ENCODE data around the gene RAI14.

RAI14 gene

DNA sequence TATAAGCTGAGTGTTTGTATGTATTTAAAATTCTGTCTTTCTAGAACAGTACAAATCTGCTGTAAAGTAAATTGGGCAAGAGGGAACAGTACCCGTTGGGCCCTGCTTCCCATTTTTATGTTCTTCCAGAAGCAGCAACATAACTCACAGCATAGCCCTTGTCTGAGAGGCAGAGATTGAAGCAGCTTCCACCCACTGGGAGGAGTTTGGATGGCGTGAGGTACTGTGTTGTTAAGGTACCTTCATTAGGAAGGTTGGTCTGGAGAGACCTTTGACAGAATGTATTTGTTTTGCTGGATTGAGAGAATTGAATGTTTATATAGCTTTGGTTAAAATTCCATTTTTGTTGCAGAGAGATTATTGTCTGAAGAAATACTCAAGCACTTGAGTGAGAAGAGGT, 24.8 kb downstream of the RAI14 start:
- DNase-seq: no peak

DNA sequence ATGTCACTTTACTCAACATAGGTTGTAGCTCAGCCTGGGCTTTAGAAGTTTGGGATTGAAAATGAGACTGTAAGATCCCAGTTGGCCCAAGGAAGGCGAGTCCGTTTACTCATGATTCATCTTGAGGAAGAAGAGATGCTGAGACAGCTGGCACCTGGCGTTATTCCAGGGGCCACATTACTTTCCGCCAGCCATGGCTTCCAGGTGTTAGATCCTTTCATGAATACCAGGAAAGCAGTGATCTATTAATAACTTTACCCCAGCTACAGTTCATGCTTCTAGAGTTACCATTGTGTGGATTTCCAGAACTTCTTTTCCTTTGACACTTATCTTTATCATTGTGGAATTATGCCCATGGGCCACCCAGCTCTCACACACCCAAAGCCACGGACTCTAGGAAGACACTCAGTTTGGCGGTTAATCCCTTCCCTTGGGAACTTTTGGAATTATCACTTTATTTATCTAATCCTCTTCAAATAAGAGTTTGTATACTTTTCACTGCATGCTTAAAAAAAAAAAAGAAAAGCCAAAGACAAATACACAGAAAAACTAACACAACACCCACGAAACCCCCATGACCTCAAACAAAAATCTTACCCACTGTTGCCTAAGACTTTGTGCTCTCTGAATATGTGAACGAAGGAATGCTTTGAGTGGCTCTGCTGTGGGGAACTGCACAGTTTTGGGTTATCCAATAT, 26.9 kb downstream of the RAI14 start:
- DNase-seq: no peak

DNA sequence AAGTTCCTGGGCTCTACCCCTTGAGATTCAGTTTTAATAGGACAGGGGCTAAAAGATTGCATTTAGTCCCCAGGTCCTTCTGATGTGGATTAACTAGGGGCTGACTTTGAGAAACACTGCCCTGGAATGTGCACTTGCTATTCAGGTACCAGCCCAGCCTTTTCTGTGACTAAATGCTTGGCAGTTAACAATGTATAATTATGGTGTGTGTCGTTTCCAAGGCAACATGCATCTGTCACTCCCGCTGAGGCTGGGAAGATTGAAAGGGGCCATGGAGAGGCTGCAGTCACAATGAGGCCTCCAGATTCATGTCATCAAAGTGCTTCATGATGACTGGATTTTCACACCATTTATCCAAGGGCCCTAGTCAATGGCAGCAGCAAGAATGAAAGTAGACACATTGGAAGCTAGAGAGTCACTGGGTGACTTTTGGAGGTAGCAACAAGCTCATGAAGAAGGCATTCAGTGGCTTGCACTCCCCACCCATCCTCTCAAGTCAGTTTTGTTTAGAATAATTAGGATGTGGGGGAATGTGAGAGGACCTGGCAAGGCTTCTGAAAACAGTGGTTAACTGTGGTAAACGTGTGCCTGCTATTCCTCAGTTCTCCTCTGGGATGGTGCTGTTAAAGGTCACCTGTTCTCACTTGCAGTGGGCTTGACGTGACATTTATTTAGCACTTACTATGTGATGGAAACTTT, 28.3 kb downstream of the RAI14 start:
- DNase-seq: no peak

DNA sequence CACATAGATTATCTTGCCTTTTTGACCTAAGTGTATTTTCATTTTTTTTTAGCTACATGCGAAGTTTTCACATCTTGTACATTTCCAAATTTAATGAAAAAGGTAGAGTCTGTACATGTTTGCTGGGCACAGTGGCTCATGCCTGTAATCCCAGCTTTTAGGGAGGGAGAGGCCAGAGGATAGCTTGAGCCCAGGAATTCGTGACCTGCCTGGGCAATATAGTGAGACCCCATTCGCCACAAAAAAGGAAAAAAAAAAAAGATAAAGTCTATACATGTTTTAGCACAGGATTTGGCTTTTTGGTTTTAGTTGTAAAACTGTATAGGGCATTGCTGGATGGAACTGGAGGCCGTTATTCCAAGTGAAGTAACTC, 28.8 kb downstream of the RAI14 start:
- DNase-seq: no peak

DNA sequence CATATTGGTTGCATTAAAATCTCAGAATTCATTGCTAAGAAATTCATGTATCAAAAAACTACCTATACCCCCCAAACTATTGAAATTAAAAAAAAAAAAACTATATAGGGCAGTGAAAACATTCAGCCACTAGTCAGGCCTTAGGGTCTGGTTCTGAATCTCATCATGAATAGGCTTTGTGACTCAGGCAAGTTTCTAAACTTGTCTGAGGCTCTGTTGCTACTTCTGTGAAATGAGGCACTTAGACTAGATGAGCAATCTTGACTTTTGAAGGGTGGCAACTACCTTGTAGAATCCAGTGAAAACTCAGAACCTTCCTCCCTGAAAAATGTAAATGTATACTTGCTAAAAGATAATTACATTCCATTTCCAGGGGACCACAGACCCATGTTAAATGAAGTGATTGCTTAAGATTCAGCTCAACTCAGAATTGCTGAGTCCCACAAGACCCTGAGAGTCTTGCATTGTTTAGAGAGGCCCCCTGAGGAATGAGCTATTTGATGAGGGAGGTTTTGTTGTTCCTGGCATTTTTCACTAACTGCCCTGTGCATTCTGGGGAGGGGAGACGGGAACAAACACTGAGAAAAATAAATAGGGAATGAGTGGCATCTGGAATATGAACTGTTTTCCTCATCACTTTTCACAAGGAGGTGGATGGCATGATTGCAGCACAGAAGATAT, 29.5 kb downstream of the RAI14 start:
- no peak for DNase-seq

DNA sequence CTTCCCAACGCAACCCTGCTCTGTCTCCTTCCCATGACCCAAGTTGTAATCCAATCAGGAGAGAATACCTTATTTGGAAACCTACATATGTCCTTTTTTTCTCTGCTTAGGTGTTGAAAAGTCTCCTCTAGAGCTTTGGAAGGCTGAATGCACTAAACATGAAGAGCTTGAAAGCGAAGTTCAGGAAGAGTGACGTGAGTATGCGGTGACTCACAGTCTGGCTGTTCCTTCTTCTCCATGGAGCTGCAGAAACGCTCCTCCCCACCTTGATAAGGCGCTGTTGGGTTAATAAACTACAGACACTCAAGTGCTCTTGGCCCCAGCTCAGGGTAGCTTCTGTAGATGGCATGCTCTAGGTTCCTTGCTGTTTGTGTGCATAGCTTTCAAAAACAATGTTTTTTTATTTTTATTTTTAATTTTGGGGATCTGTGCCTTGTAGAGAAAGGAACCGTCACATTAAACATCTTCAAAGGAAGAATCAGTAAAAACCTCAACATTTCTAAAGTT, 30.7 kb downstream of the RAI14 start:
- no peak for DNase-seq

DNA sequence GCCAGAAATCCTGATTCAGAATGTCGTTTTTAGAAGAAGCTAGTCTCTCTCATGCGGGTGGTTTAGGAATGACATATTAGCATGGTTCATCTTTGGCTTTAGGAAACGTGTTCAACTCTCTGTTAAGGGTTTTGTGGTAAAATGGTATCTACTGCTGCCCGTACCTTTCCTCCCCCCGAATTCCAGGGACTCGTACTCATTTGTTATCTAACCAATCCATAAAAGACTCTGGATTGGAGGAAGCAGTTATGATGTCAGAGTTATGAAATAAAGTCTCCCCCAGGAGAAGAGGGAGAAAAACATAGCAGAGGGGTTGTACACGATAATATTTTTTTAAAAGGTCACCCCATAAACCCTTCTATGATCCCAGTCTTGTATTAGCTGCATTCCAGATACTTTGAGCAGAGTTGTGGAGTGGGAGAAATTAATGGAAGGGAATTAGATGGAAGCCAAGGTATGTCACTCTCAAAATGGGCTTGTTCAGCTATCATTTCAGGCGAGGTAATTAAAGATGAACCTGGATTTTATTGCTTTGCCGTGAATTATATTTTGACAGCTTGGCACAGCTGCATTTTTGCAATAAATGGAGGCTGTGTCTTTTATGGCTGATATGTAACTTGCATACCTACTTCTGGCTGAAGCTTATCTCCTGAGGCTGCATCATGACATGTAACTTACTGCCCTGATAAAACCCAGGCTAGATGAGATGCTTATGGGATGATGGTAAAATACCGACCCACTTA, 31.3 kb downstream of the RAI14 start:
- DNase-seq: no peak

DNA sequence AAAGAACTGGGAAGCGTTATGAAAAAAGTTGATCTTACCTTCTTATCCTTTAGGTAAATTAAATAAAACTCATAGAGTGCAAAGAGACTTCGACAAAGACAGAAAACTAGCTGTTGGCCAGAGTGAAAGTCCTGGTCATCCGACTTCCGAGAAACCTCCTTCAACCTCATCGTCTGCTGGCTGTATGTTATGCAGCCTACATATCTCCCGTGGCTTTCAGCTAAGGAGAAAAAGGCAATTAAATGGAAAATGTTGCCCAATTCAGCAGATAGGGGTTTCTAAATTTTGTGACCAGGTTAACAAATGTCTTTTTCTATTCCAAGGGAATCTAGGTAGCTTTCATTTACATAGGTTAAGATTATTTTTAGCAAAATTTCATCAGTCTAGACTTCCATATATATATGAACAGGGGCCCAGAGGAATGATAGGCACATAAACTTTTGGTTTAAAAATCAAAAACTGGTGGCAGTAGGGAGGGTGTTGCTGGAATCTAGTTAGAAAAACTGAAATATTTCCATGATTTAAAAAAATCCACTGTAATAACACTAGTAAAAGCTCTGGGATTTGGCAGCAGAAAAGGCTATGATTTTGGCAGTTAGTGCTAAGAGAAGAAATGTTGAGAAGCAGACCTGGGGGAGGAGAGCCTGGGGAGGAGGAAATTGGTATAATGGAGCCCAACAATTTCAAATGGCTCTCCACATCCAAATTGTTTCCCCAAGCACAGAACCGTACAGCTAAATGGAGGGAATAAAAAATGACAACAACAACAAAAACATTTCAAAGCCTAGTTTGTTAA, 32.1 kb downstream of the RAI14 start:
- DNase-seq: no peak

DNA sequence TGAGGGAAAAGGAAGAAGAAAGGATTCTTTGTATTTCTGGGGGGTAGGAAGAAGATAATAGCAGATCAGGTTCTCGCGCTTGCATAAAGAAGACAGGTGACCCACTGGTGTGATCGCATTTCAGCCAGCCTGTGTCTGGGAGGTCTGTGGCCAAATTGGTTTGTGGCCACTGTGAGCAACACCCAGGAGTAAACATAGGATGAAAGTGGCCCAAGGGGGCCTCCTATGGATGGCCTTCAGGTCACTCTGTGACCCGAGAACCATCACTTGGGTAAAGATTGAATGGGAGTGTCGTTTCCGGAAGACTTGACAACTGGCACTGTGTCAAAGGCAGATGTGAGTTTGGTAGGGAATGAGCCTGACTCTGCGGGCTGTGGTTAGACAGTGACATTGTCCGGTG, 34.2 kb downstream of the RAI14 start:
- no peak for DNase-seq

DNA sequence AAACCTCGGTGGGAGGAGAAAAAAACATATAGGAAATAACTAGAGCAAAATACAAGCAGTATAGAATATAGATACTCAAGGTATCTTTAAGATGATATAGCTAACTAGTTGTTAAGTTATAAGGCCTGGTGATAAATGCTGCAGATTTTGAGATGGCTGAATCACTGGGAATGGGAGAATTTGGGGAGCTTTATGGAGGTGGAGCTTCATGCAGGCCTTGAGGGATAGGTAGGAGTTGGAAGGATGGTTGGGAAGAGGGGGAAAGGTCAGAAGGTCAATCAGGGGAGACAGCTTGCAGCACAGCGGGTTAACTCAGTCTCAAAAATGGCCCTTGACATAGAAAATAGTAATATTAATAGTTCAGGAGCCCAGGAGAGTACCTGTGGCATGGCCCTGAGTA, 34.8 kb downstream of the RAI14 start:
- no peak for DNase-seq

DNA sequence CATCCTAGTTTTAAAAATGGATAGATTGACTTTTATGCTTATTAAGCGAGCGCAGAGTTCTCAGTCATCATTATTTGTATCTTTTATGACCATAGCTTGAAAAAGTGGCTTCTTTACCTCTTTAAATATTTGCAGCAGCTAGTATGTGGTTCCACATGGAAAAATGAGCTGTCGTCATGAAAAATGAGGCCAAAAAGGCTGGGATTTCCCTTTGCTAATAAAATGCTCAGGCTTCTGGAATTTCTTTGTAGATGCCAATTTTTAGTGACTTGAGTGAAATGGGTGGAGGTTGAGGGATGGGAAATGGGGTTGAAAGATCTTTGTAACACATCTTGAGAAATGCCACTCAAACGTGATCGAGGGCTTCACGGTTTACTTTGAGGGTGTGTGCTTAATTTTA, 35.2 kb downstream of the RAI14 start:
- no peak for DNase-seq

DNA sequence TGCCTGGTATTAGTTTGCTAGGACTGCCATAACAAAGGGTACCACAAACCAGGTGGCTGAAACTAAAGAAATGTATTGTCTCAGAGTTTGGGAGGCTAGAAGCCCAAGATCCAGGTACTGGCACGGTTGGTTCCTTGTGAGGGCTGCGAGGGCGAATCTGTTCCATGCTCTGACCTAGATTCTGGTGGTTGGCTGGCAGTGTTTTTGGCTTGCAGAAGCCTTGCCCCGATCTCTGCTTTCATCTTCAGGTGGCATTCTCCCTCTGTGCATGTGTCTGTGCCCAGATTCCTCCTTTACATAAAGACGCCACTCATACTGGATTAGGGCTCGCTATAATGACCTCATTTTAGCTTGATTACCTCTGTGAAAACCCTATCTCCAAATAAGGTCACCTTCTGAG, 36.7 kb downstream of the RAI14 start:
- no peak for DNase-seq

DNA sequence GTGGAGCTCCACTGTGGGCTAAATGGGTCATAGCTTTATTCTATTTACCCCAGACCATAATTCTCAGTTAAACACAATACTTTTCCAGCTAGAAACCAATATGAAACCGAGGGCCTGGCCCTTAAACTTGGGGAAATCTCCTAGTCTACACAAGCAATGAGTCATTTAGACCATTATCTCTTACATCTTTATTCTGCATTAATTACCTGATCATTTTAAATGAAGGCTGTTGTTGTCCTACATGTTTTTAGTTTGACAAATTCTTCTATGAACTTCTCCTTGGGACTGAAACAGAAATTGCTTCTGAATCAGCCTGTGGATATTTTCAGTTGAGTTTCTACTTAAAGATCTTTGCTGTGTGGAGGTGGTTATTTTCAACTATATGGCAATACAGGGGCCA, 37.9 kb downstream of the RAI14 start:
- no peak for DNase-seq

DNA sequence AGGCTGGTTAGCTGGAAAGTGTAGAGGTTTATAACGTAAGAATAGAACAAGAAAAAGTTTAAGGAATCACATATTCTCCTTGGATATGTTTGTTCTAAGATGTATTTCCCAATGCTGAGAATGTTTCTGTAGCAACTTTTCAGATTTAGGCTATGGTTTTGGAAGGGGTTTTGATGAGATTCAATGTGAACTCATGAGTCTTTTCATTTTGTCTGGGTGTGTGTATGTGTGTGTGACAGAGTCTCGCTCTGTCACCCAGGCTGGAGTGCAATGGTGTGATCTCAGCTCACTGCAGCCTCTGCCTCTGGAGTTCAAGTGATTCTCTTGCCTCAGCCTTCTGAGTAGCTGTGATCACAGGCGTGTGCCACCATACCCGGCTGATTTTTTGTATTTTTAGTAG, 38.6 kb downstream of the RAI14 start:
- no peak for DNase-seq

DNA sequence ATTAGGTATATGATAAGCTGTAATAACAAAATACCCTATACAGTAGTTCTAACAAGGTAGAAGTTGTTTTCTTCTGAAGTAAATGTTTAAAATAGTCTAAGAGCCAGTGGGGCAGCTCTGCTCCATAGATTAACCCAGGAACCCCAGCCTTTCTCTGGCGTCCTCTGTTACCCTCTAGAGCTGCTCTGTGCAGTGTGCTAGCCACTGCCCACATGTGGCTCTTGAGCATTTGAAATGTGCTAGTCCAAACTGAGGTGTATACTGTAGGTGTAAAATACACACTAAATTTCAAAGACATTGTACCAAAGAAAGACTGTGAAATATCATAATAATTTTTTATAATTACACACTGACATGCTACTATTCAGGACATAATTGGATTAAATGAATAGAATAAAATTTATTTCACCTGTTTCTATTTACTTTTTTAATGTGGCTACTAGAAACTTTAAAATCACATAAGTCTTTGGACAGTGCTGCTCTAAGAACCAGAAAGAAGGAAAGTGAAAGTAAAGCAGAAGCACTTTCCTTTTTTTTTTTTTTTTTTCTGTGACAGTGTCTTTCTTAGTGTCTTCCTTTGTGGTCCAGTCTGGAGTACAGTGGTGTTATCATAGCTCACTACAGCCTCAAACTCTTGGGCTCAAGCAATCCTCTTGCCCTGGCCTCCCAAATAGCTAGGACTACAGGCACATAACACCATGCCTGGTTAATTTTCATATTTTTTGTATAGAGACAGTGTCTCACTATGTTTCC, 39.3 kb downstream of the RAI14 start:
- no peak for DNase-seq

DNA sequence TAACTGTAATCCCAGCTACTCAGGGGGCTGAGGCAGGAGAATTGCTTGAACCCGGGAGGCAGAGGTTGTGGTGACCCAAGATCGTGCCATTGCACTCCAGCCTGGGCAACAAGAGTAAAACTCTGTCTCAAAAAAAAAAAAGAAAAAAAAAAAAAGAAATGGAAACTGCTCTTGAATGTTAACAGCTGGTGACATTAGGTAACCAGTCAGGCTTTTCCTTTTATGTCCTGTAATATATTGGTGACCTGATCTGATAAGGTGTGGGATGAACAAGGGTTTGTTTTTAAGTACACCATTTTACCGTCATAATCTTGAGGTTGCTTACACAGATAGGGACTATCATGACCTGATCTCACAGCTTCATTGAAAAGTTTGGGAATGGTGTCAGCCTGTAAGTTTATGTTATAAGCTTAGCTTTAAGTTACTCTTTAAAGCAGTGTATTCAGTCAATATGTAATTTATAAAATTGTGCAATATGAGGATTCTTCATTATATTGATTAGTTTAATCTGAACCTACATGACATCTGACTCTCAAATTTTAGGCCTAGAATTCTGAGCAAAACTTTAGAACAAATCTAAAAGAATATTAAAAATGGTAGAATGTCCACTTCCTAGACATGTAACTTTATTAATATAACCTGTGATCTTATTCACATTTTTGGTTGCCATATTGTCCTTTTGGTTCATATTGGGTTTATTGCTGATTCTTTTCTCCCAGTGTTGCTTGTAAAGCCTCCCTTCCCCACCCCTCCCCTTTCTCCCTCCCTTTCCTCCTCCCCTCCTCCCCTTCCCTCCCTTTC, 41.4 kb downstream of the RAI14 start:
- no peak for DNase-seq

DNA sequence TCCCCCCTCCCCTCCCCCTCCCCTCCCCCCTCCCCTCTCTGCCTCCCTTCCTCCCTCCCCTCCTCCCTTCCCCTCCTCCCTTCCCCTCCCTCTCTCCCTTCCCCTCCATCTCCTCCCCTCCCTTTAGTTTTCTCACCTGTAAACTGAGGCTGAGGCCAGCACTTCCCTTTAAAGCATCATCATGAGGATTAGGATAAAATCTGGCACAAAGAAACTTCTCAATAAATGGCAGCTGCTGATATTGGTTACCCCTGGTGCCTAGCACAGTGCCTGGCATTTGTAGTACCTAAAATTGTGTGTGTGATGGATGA, 41.9 kb downstream of the RAI14 start:
- no peak for DNase-seq

DNA sequence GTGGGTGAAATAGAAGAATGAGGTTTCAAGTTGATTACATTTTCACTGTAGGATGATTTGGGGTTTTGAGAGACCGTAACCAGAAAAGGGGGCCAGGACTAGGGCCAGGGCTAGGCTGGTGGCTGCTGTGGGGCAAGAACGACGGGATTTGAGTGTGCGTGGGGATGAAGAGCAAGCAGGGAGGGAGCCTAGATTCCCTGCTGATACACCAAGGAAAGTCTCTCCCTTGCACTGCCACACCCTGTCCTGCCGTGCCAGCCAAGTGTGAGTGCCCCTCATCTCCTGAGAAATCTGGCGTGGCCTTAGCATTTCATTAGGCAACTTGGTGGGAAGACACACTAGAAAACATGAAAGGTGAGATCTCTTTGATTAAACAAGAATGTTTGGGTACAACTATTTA, 42.6 kb downstream of the RAI14 start:
- no peak for DNase-seq

DNA sequence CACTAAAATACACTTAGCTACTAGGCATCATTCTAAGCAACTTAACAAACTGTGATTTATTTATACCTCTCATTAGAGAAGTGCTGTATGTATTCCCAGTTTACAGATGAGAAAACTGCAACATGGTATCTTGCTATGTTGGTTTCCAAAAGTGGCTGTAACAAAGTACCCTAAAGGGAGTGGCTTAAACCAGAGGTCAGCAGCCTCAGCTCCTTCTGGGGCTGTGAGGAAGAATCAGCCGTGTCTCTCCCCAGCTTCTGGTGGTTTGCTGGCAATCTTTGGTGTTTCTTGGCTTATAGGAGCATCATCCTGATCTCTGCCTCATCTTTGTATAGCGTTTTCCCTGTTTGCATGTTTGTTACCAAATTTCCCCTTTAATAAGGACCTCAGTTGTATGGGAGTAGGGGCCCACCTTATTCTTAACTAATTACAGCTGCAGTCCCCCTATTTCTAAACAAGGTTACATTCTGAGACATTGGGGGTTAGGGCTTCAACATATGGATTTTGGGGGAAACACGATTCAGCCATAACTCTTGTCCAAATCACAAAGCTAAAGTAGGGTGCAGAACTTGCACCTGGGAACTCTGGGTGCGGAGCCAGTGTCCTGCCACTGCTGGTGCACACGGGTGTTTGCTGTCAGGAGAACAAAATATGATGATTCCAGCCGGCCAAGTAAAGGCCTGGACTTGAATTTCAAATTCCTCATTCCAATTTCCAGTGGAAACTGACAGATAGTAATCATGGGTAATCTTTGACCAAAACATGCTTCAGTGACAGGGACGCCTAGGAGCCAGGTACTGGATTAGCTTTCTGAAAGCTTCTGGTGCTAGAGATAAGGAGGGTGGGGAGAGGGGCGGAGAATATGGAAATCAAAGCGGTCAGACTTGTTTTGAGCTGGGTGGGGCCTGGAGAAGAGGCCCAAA, 43.3 kb downstream of the RAI14 start:
- peak; percentile 42 for DNase-seq

DNA sequence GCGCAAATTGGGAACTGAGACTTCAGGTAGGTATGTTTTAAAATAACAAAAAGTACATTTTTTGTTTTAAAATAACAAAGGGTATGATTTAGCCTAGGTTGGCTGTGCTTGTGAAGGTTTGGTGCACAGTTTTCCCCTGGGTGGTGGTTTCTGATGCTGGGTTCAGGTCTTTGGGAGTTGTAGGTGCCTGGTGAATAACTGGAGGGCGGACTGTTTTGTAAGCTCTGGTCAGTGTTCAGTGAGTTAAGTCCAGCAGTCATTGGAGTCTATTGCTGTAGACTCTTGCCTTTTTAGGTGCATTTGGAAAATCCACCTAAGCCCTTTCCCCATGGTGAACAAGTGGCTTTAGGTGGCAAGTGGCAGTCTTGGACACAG, 43.9 kb downstream of the RAI14 start:
- no peak for DNase-seq
